Activated naive CD8-positive, alpha-beta T cell (primary cell): ENCODE data around the gene LHX1.
A peak's percentile ranks its signal among the peaks of the same experiment; 100 is the strongest.

Experiments
- H3K27ac Mint-ChIP-seq: one replicate; pipeline ENCODE4 v1.8.0; 2021; ENCODE audit warnings: mixed read lengths
- H3K27me3 Mint-ChIP-seq: one replicate; pipeline ENCODE4 v1.8.0; 2021; ENCODE audit warnings: mixed read lengths
- H3K36me3 Mint-ChIP-seq: one replicate; pipeline ENCODE4 v1.8.0; 2021; ENCODE audit warnings: mixed read lengths
- H3K4me1 Mint-ChIP-seq: one replicate; pipeline ENCODE4 v1.8.0; 2021; ENCODE audit warnings: low read depth, mixed read lengths
- H3K4me3 Mint-ChIP-seq: one replicate; pipeline ENCODE4 v1.8.0; 2021; ENCODE audit warnings: mild to moderate bottlenecking, mixed read lengths
- H3K9me3 Mint-ChIP-seq: one replicate; pipeline ENCODE4 v1.8.0; 2021; ENCODE audit warnings: low read depth, mixed read lengths

Gene LHX1

GRCh38 chr17:36950027-36950426 lies 12.8 kb downstream of the LHX1 start:
- peaks cover 65% of the 10 kb centered on the region for H3K4me1 Mint-ChIP-seq
- peak overlapping the region; percentile 85 for H3K27ac Mint-ChIP-seq
- H3K9me3 Mint-ChIP-seq, result no peaks in the 10 kb centered on the region
- peak overlapping the region; percentile 96 for H3K4me3 Mint-ChIP-seq
- peaks cover 13% of the 10 kb centered on the region for H3K27me3 Mint-ChIP-seq
- H3K36me3 Mint-ChIP-seq, result peaks cover 31% of the 10 kb centered on the region

- Mint-ChIP-seq H3K27ac (no peak overlapping the region), H3K4me1 (peaks cover 64% of the 10 kb centered on the region), H3K9me3 (no peaks in the 10 kb centered on the region), H3K27me3 (peaks cover 7% of the 10 kb centered on the region), H3K36me3 (peaks cover 33% of the 10 kb centered on the region), H3K4me3 (peak overlapping the region; percentile 96)
These were observed 14.0 kb downstream of the LHX1 start for GRCh38 chr17:36951084-36951789.

- no peaks in the 10 kb centered on the region for H3K9me3 Mint-ChIP-seq
- peaks cover 21% of the 10 kb centered on the region for H3K36me3 Mint-ChIP-seq
- H3K4me3 Mint-ChIP-seq, result no peak overlapping the region
- no peak overlapping the region for H3K27ac Mint-ChIP-seq
- no peaks in the 10 kb centered on the region for H3K27me3 Mint-ChIP-seq
- H3K4me1 Mint-ChIP-seq, result peaks cover 75% of the 10 kb centered on the region
These were observed 34.2 kb downstream of the LHX1 start for GRCh38 chr17:36971508-36971907.

GRCh38 chr17:36972186-36972700 lies 35.0 kb downstream of the LHX1 start:
- no peak overlapping the region for H3K27ac Mint-ChIP-seq
- peaks cover 18% of the 10 kb centered on the region for H3K36me3 Mint-ChIP-seq
- no peak overlapping the region for H3K4me3 Mint-ChIP-seq
- no peaks in the 10 kb centered on the region for H3K9me3 Mint-ChIP-seq
- no peaks in the 10 kb centered on the region for H3K27me3 Mint-ChIP-seq
- peaks cover 72% of the 10 kb centered on the region for H3K4me1 Mint-ChIP-seq

GRCh38 chr17:36972905-36973304 lies 35.6 kb downstream of the LHX1 start:
- Mint-ChIP-seq H3K4me3 (no peak overlapping the region), H3K27me3 (no peaks in the 10 kb centered on the region), H3K36me3 (peaks cover 11% of the 10 kb centered on the region), H3K9me3 (no peaks in the 10 kb centered on the region), H3K4me1 (peaks cover 71% of the 10 kb centered on the region), H3K27ac (no peak overlapping the region)

GRCh38 chr17:36975922-36976515 lies 38.7 kb downstream of the LHX1 start:
- peak overlapping the region; percentile 1 for H3K27ac Mint-ChIP-seq
- no peaks in the 10 kb centered on the region for H3K9me3 Mint-ChIP-seq
- H3K27me3 Mint-ChIP-seq, result no peaks in the 10 kb centered on the region
- H3K36me3 Mint-ChIP-seq, result no peaks in the 10 kb centered on the region
- H3K4me1 Mint-ChIP-seq, result peaks cover 76% of the 10 kb centered on the region
- no peak overlapping the region for H3K4me3 Mint-ChIP-seq

GRCh38 chr17:36977066-36977465 lies 39.8 kb downstream of the LHX1 start:
- H3K4me3 Mint-ChIP-seq, result no peak overlapping the region
- no peaks in the 10 kb centered on the region for H3K27me3 Mint-ChIP-seq
- no peak overlapping the region for H3K27ac Mint-ChIP-seq
- peaks cover 7% of the 10 kb centered on the region for H3K36me3 Mint-ChIP-seq
- H3K4me1 Mint-ChIP-seq, result peaks cover 72% of the 10 kb centered on the region
- H3K9me3 Mint-ChIP-seq, result no peaks in the 10 kb centered on the region

- Mint-ChIP-seq H3K27me3 (no peaks in the 10 kb centered on the region), H3K4me1 (peaks cover 68% of the 10 kb centered on the region), H3K36me3 (peaks cover 7% of the 10 kb centered on the region), H3K27ac (no peak overlapping the region), H3K9me3 (no peaks in the 10 kb centered on the region), H3K4me3 (no peak overlapping the region)
These were observed 40.3 kb downstream of the LHX1 start for GRCh38 chr17:36977568-36977967.

GRCh38 chr17:36978810-36979564 lies 41.7 kb downstream of the LHX1 start:
- peaks cover 59% of the 10 kb centered on the region for H3K4me1 Mint-ChIP-seq
- H3K36me3 Mint-ChIP-seq, result peaks cover 9% of the 10 kb centered on the region
- no peaks in the 10 kb centered on the region for H3K27me3 Mint-ChIP-seq
- H3K4me3 Mint-ChIP-seq, result no peak overlapping the region
- no peaks in the 10 kb centered on the region for H3K9me3 Mint-ChIP-seq
- H3K27ac Mint-ChIP-seq, result no peak overlapping the region

- Mint-ChIP-seq H3K9me3 (no peaks in the 10 kb centered on the region), H3K27me3 (no peaks in the 10 kb centered on the region), H3K36me3 (peaks cover 11% of the 10 kb centered on the region), H3K4me3 (no peak overlapping the region), H3K4me1 (peaks cover 53% of the 10 kb centered on the region), H3K27ac (no peak overlapping the region)
These were observed 42.3 kb downstream of the LHX1 start for GRCh38 chr17:36979565-36979941.

GRCh38 chr17:36980280-36980761 lies 43.0 kb downstream of the LHX1 start:
- no peaks in the 10 kb centered on the region for H3K27me3 Mint-ChIP-seq
- H3K9me3 Mint-ChIP-seq, result no peaks in the 10 kb centered on the region
- no peak overlapping the region for H3K27ac Mint-ChIP-seq
- peaks cover 45% of the 10 kb centered on the region for H3K4me1 Mint-ChIP-seq
- H3K4me3 Mint-ChIP-seq, result no peak overlapping the region
- H3K36me3 Mint-ChIP-seq, result peaks cover 11% of the 10 kb centered on the region

GRCh38 chr17:36983618-36984017 lies 46.3 kb downstream of the LHX1 start:
- no peaks in the 10 kb centered on the region for H3K27me3 Mint-ChIP-seq
- no peak overlapping the region for H3K4me3 Mint-ChIP-seq
- H3K27ac Mint-ChIP-seq, result no peak overlapping the region
- no peaks in the 10 kb centered on the region for H3K9me3 Mint-ChIP-seq
- peaks cover 25% of the 10 kb centered on the region for H3K36me3 Mint-ChIP-seq
- H3K4me1 Mint-ChIP-seq, result peaks cover 27% of the 10 kb centered on the region

- no peaks in the 10 kb centered on the region for H3K27me3 Mint-ChIP-seq
- H3K36me3 Mint-ChIP-seq, result peaks cover 30% of the 10 kb centered on the region
- H3K27ac Mint-ChIP-seq, result no peak overlapping the region
- no peak overlapping the region for H3K4me3 Mint-ChIP-seq
- peaks cover 2% of the 10 kb centered on the region for H3K4me1 Mint-ChIP-seq
- no peaks in the 10 kb centered on the region for H3K9me3 Mint-ChIP-seq
These were observed 51.9 kb downstream of the LHX1 start for GRCh38 chr17:36989173-36989572.

GRCh38 chr17:36992701-36993100 lies 55.4 kb downstream of the LHX1 start:
- H3K4me1 Mint-ChIP-seq, result no peaks in the 10 kb centered on the region
- no peaks in the 10 kb centered on the region for H3K9me3 Mint-ChIP-seq
- H3K27ac Mint-ChIP-seq, result no peak overlapping the region
- H3K36me3 Mint-ChIP-seq, result peaks cover 43% of the 10 kb centered on the region
- no peak overlapping the region for H3K4me3 Mint-ChIP-seq
- H3K27me3 Mint-ChIP-seq, result no peaks in the 10 kb centered on the region

- H3K27me3 Mint-ChIP-seq, result no peaks in the 10 kb centered on the region
- H3K27ac Mint-ChIP-seq, result no peak overlapping the region
- H3K36me3 Mint-ChIP-seq, result peaks cover 45% of the 10 kb centered on the region
- no peak overlapping the region for H3K4me3 Mint-ChIP-seq
- no peaks in the 10 kb centered on the region for H3K9me3 Mint-ChIP-seq
- no peaks in the 10 kb centered on the region for H3K4me1 Mint-ChIP-seq
These were observed 56.0 kb downstream of the LHX1 start for GRCh38 chr17:36993227-36993626.
